HG03571 (cell line): ENCODE results near the gene GRM3.

Source experiments
- ATAC-seq: cut with Tn5 transposase; IDR thresholded peaks from one replicate; pipeline ENCODE4 v1.9.1; 2021; ENCODE audit not compliant: unreplicated experiment

Gene GRM3

GRCh38 chr7:86689363-86689762 lies 45.7 kb downstream of the GRM3 start:
- ATAC-seq: no peak

- no peak for ATAC-seq
Measured at GRCh38 chr7:86692755-86693154, 49.0 kb downstream of the GRM3 start.

- ATAC-seq: no peak
Measured at GRCh38 chr7:86706406-86706805, 62.7 kb downstream of the GRM3 start.

- no peak for ATAC-seq
Measured at GRCh38 chr7:86708031-86708680, 64.4 kb downstream of the GRM3 start.

GRCh38 chr7:86720306-86720705 lies 76.6 kb downstream of the GRM3 start:
- ATAC-seq: no peak

GRCh38 chr7:86733783-86734182 lies 90.1 kb downstream of the GRM3 start:
- ATAC-seq: no peak

GRCh38 chr7:86745013-86745745 lies 101.5 kb downstream of the GRM3 start:
- ATAC-seq: no peak

GRCh38 chr7:86747698-86748097 lies 104.0 kb downstream of the GRM3 start:
- no peak for ATAC-seq

GRCh38 chr7:86748201-86748600 lies 104.5 kb downstream of the GRM3 start:
- ATAC-seq: no peak

- ATAC-seq: no peak
Measured at GRCh38 chr7:86748843-86749719, 105.4 kb downstream of the GRM3 start.

GRCh38 chr7:86749741-86750665 lies 106.3 kb downstream of the GRM3 start:
- ATAC-seq: no peak

GRCh38 chr7:86760236-86760635 lies 116.5 kb downstream of the GRM3 start:
- no peak for ATAC-seq

- ATAC-seq: no peak
Measured at GRCh38 chr7:86762129-86762528, 118.4 kb downstream of the GRM3 start.

GRCh38 chr7:86765931-86766330 lies 122.2 kb downstream of the GRM3 start:
- ATAC-seq: no peak

GRCh38 chr7:86768394-86768793 lies 124.7 kb downstream of the GRM3 start:
- no peak for ATAC-seq

GRCh38 chr7:86768967-86769760 lies 125.5 kb downstream of the GRM3 start:
- no peak for ATAC-seq

GRCh38 chr7:86773309-86773708 lies 129.6 kb downstream of the GRM3 start:
- no peak for ATAC-seq

- ATAC-seq: no peak
Measured at GRCh38 chr7:86775203-86775602, 131.5 kb downstream of the GRM3 start.

GRCh38 chr7:86776136-86776535 lies 132.4 kb downstream of the GRM3 start:
- no peak for ATAC-seq

GRCh38 chr7:86778271-86778670 lies 134.6 kb downstream of the GRM3 start:
- ATAC-seq: no peak
